Uterus (tissue), 2 donors: ENCODE results near the gene DCX.

ENCODE experiments used
- CTCF ChIP-seq, 4 experiments: fragments of 200-600 bp in 2 of 4; fragments of 450-650 bp in 2 of 4; sonication (generic) in 2 of 4; IDR thresholded peaks; one replicate each; pipeline ENCODE4 v1.5.1; 2016 to 2019; ENCODE audit warnings: antibody characterized with exemption in 4 of 4, mild to moderate bottlenecking in 2 of 4, moderate library complexity in 1 of 4
- POLR2A ChIP-seq, 2 donors: fragments of 450-650 bp; IDR thresholded peaks; one replicate each; pipeline ENCODE4 v1.6.1; 2016; ENCODE audit warnings: antibody characterized with exemption in 2 of 2, mild to moderate bottlenecking in 1 of 2, moderate library complexity in 1 of 2

- TF ChIP-seq CTCF (IDR thresholded peaks at IDR 0.05) (no peak), POLR2A (IDR thresholded peaks at IDR 0.05) (no peak)
Observed at GRCh38 chrX:111349934-111350333, 62.1 kb downstream of the DCX start.
